Stomach (tissue), 4 donors: ENCODE data around the gene S1PR3.

ENCODE experiments used
- CTCF ChIP-seq, 7 experiments: fragments of 450-650 bp in 4 of 7; fragments of 200-600 bp in 3 of 7; sonication (generic) in 3 of 7; IDR thresholded peaks; one replicate each; pipeline ENCODE4 v1.5.1; 2016 to 2019; ENCODE audit warnings: antibody characterized with exemption in 7 of 7, control low read depth in 2 of 7, mild to moderate bottlenecking in 1 of 7
- POLR2AphosphoS5 ChIP-seq, 3 donors: sonication (generic); formaldehyde crosslinking; IDR thresholded peaks; one replicate each; pipeline ENCODE4 v1.6.1; 2016; ENCODE audit warnings: antibody characterized with exemption in 3 of 3

DNA sequence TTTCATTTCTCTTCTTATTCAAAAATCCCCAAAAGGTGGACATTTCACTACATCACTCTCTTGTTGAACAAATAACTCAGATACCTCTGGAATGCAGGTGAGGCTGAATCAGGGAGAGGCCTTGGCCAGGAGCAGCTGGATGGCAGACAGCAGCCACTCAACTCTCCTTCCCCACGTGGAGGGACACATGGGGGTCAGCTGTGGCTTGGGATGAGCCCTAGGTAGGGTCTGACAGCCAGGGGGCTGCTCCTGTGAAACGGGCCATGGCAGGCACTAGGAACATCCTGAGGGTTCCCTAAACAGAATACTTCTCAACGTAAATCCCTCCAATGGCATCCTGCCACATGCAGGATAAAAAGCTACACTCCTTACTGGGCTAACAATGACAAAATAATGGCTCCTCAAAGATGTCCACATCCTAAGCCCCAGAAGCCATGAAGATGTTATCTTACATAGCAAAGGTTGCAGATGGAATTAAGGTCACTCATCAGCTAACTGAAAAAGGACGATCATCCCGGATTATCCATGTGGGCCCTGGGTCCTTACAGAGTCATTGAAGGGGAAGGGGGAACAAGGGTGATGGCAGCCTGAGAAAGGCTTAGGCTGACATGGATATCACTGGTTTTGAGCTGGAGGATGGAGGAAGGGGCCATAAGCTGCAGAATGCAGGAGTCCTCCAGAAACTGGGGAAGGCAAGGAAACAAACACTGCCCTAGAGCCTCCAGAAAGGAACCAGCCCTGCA lies 31.4 kb upstream of the S1PR3 start:
- no peak for TF ChIP-seq CTCF (IDR thresholded peaks at IDR 0.05)
- no peak for TF ChIP-seq POLR2AphosphoS5 (IDR thresholded peaks at IDR 0.05)
